Immature natural killer cell (primary cell): Measurements from ENCODE around the gene JMJD8. TPM values are rescaled to one million over a fixed set of nuclear protein-coding genes. Genes with fewer than 3 reads are reported as not detected.

Experiments
- DNase-seq, 3 donors: peaks; one replicate each; pipeline ENCODE4 v3.0.0; 2022; ENCODE audit warnings: mixed read lengths in 1 of 3
- H3K27ac Mint-ChIP-seq, 6 donors: one replicate each; pipeline ENCODE4 v1.8.0; 2020; ENCODE audit warnings: mixed read lengths in 6 of 6, mild to moderate bottlenecking in 5 of 6, inconsistent platforms in 4 of 6, moderate library complexity in 3 of 6
- H3K27me3 Mint-ChIP-seq, 3 donors: one replicate each; pipeline ENCODE4 v1.8.0; 2020 to 2021; ENCODE audit warnings: low read depth in 3 of 3, mild to moderate bottlenecking in 3 of 3, mixed read lengths in 3 of 3, moderate library complexity in 3 of 3, inconsistent platforms in 1 of 3
- H3K36me3 Mint-ChIP-seq, 3 donors: one replicate each; pipeline ENCODE4 v1.8.0; 2020; ENCODE audit warnings: mixed read lengths in 3 of 3, inconsistent platforms in 2 of 3, mild to moderate bottlenecking in 2 of 3
- H3K4me1 Mint-ChIP-seq, 2 donors: one replicate each; pipeline ENCODE4 v1.8.0; 2020; ENCODE audit warnings: inconsistent platforms in 2 of 2, mild to moderate bottlenecking in 2 of 2, mixed read lengths in 2 of 2, moderate library complexity in 1 of 2
- H3K4me3 Mint-ChIP-seq, 5 donors: one replicate each; pipeline ENCODE4 v1.8.0; 2020; ENCODE audit warnings: mild to moderate bottlenecking in 5 of 5, mixed read lengths in 5 of 5, inconsistent platforms in 3 of 5, moderate library complexity in 3 of 5
- H3K9me3 Mint-ChIP-seq, 6 donors: one replicate each; pipeline ENCODE4 v1.8.0; 2020; ENCODE audit warnings: mild to moderate bottlenecking in 6 of 6, mixed read lengths in 6 of 6, inconsistent platforms in 4 of 6, moderate library complexity in 3 of 6
- polyA plus RNA-seq, 3 donors: library from polyadenylated mRNA; unstranded; fragments of 300-500 nt; fragmentation: Illumina TruSeq; gene quantifications; one replicate each; pipeline ENCODE4 v1.2.3, GENCODE V29; 2021

Gene JMJD8
- polyA plus RNA-seq, 3 donors from 2014 or later, result 38.3 to 63.5 (median 47.4) TPM

DNA sequence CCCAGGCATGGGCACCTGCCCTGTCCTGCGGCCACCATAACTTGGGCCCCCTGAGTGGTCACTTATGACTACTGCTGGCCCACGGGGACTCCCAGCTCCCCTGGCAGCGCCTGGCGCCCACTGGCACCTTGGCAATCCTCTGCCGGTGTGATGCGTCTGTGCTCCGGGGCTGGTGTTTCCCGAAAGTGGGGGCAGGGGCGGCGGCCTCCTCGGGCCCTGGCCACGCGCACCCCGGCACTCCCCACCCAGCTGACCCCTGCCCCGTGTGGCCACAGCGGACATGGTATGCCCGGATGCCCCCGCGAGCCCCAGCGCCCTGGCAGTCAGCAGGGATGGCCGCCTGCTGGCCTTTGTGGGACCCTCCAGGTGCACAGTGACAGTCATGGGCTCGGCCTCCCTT, 26.6 kb downstream of the JMJD8 start:
- Mint-ChIP-seq H3K4me1 (peaks cover 0 to 7% of the 10 kb centered on the region in 2 donors), H3K9me3 (no peaks in the 10 kb centered on the region), H3K27me3 (no peaks in the 10 kb centered on the region), H3K27ac (no peak overlapping the region), H3K4me3 (no peak overlapping the region), H3K36me3 (no peaks in the 10 kb centered on the region)
- DNase-seq, result no peak

DNA sequence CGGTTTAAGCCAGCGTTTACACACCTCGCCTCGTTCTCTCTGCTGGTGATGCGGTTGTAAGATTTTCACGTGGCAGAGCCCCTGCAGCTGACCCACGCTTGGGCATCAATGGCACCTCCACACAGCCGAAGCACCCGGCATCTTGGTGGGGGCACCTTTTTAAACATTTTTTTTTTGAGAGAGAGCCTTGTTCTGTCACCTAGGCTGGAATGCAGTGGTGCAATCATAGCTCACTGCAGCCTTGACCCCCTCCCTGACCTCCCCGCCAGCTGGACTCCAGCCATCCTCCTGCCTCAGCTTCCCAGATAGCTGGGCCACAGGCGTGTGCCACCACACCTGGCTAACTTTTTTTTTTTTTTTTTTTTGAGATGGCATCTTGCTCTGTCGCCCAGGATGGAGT, 30.1 kb downstream of the JMJD8 start:
- H3K36me3 Mint-ChIP-seq, result no peaks in the 10 kb centered on the region
- DNase-seq, result no peak
- no peaks in the 10 kb centered on the region for H3K4me1 Mint-ChIP-seq
- H3K27me3 Mint-ChIP-seq, result peaks cover 0 to 3% (median 0%) of the 10 kb centered on the region in 3 donors
- no peak overlapping the region for H3K4me3 Mint-ChIP-seq
- H3K9me3 Mint-ChIP-seq, result no peaks in the 10 kb centered on the region
- H3K27ac Mint-ChIP-seq, result no peak overlapping the region

DNA sequence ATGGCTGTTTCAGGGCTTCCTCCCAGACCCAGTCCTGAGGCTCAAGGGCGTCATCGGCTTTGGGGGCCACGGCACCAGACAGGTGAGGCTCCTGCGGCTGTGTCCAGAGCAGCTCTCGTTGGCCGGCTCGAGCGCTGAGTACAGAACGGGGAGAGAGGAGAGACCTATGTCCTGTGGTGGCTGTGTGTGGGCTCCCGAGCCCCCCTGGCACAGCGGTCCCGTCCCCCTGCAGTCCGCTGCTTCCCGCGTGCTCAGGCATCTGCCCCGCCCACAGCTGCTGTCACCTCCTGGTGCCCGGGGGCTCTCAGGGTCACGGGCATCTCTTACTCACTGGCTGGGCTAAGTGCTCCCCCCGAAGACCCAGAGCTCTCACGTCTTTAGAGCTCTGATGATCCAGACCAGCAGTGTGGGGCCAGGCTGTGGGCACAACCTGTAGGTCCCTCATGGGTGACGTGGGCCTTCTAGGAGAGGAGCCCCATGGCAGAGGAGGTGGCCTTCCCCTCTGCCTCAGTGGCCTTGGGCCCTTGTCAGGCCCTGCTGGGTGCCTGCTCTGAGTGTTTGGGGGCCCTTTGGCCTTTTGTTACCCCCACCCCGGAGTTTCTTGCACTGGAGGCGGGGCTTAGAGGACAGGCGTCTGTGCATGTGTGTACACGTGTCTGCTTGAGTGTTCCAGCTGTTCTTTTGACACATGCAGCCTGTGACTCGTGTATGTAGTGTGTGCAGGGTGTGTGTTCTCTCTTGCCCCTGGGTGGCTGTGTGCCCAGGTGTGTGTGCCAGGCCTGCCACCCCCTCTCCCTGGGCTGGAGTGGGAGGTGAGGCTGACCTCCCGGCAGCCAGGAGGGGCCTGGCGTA, 31.5 kb downstream of the JMJD8 start:
- DNase-seq, result no peak
- peaks cover 0 to 3% (median 2%) of the 10 kb centered on the region in 3 donors for H3K27me3 Mint-ChIP-seq
- H3K27ac Mint-ChIP-seq, result no peak overlapping the region
- H3K9me3 Mint-ChIP-seq, result no peaks in the 10 kb centered on the region
- no peaks in the 10 kb centered on the region for H3K36me3 Mint-ChIP-seq
- H3K4me3 Mint-ChIP-seq, result peak overlapping the region in 1 of 5 donors; percentile 19
- H3K4me1 Mint-ChIP-seq, result peaks cover 0 to 6% of the 10 kb centered on the region in 2 donors

DNA sequence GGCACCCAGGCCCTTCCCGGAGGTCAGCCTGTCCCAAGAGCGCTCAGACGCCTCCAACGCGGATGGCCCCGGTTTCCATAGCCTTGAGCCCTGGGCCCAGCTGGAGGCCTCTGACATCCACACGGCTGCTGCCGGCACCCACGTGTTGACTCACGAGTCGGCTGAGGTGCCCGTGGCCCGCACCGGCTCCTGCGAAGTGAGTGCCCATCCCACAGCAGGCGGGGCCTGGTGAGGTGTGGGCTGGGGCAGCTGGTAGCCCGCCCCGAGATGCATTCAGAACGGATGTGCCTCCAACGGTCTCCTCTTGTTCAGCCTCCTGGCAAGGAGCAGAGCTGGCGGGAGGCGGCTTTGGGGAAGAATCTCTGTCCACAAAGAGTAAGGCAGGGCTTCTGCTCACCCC, 32.3 kb downstream of the JMJD8 start:
- no peaks in the 10 kb centered on the region for H3K36me3 Mint-ChIP-seq
- H3K4me1 Mint-ChIP-seq, result peaks cover 0 to 6% of the 10 kb centered on the region in 2 donors
- peaks cover 0 to 3% (median 2%) of the 10 kb centered on the region in 3 donors for H3K27me3 Mint-ChIP-seq
- H3K27ac Mint-ChIP-seq, result no peak overlapping the region
- DNase-seq, result no peak
- H3K9me3 Mint-ChIP-seq, result no peaks in the 10 kb centered on the region
- H3K4me3 Mint-ChIP-seq, result no peak overlapping the region

DNA sequence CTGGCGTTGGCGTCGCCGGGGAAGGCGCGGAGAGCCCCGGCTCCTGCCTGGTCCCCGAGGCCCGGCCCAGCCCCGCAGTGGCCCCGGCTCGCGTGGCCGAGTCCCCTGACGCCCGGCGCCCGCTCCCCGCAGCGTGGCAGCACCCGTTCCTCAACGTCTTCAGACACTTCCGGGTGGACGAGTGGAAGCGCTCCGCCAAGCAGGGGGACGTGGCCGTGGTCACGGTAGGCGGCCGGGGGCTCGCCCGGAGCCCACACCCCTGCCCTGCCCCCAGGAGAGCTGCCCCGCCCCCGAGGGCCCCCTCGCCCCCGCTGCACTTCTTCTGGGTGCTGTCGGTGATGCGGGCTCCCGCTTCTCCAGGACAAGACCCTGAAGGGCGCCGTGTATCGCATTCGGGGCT, 34.5 kb downstream of the JMJD8 start:
- H3K9me3 Mint-ChIP-seq, result no peaks in the 10 kb centered on the region
- no peaks in the 10 kb centered on the region for H3K36me3 Mint-ChIP-seq
- peaks cover 0 to 7% of the 10 kb centered on the region in 2 donors for H3K4me1 Mint-ChIP-seq
- H3K27ac Mint-ChIP-seq, result peak overlapping the region in 1 of 6 donors; percentile 39
- peaks cover 0 to 3% (median 2%) of the 10 kb centered on the region in 3 donors for H3K27me3 Mint-ChIP-seq
- H3K4me3 Mint-ChIP-seq, result peak overlapping the region; percentile 54 to 70 (median 64)
- DNase-seq, result no peak

DNA sequence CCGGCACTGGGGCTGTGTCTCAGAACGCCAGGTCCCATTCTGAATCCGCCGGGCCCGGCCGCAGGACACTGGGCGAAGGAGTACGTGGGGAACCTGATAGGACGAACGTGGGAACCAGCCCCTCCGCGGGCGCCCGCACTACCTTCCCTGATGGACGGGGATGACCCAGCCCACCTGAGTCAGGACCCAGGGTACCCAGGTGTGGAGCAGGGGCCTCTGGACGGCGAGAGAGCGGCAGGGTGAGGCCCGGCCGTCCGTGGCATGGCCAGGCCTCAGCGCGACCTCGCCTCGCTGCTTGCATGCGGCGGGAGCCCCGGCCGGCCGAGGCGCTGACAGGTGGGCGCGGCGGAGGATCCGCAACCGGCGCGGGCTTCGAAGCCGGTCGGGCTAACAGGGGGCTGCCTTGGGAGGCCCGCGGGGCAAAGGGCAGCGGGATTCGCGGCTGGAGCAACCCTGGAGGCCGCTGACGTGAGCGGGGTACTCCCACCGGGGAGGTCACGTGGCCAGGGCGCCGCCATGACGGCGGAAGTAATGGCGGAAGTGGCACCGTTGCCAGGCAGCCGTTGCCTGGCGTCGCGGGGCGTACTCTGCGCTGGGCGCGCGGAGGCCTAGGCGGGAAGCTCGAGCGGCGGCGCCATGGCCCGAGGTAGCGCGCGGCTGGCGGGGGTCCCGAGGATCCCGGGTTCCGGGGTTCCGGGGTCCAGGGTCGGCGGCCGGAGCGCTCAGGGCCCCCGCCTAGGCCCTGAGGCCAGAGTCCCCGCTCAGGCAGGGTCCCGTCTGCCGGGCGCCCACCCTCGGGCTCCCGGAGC, 35.1 kb downstream of the JMJD8 start, which contains the start of gene WDR90:
TSS of gene WDR90 (plus strand) at position 585 of the 809 bp plus-strand sequence. CDS start at position 637, 52 bp downstream.
- Mint-ChIP-seq H3K27me3 (peaks cover 0 to 3% (median 2%) of the 10 kb centered on the region in 3 donors), H3K9me3 (no peaks in the 10 kb centered on the region), H3K4me3 (peak within 1 kb of the TSS; percentile 62 to 77 (median 71))

DNA sequence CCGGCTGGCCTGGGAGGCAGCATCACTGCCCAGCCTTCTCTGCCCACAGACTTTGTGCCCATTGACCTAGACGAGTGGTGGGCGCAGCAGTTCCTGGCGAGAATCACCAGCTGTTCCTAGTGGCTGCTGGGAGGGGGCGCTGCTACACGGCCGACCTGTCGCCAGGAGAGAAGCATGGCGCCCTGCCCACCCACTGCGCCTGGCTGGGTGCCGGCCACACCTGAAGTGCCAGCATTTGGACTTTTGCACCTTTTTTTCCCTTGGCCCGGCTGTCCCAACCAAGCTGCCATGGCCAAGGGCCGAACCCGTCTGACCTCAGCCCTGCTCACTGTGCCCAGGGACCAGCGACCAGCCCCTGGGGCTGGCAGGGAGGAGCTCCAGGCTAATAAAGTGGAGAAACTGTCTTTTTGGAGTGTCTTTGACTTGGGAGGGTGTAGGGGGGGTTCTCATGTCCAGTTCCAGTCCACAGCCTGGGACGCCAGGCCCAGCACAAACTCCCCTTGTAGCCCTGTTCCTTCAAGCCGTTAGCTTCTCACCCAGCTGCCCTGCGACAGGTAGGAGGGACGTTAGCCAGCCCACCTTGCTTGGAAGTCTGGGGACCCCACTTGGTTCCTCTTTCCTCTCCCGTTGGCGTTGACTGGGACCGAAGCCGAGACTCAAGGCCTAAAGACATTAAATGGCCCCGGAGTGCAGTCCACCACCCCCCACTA, 35.9 kb downstream of the JMJD8 start:
- Mint-ChIP-seq H3K36me3 (no peaks in the 10 kb centered on the region), H3K9me3 (no peaks in the 10 kb centered on the region), H3K4me3 (peak overlapping the region; percentile 38 to 71 (median 69)), H3K27ac (peak overlapping the region in 4 of 6 donors; percentile 45 to 86 (median 66)), H3K4me1 (peaks cover 0 to 10% of the 10 kb centered on the region in 2 donors), H3K27me3 (peaks cover 0 to 3% (median 2%) of the 10 kb centered on the region in 3 donors)
- DNase-seq, result no peak

More for the DNA sequence above, 35.1 kb downstream of the JMJD8 start, which contains the start of gene WDR90:
- no peaks in the 10 kb centered on the region for H3K36me3 Mint-ChIP-seq
- H3K4me1 Mint-ChIP-seq, result peaks cover 0 to 9% of the 10 kb centered on the region in 2 donors
- H3K27ac Mint-ChIP-seq, result peak within 1 kb of the TSS in 4 of 6 donors; percentile 57 to 86 (median 66)
- DNase-seq, result peak; percentile 88 to 91 (median 89)

DNA sequence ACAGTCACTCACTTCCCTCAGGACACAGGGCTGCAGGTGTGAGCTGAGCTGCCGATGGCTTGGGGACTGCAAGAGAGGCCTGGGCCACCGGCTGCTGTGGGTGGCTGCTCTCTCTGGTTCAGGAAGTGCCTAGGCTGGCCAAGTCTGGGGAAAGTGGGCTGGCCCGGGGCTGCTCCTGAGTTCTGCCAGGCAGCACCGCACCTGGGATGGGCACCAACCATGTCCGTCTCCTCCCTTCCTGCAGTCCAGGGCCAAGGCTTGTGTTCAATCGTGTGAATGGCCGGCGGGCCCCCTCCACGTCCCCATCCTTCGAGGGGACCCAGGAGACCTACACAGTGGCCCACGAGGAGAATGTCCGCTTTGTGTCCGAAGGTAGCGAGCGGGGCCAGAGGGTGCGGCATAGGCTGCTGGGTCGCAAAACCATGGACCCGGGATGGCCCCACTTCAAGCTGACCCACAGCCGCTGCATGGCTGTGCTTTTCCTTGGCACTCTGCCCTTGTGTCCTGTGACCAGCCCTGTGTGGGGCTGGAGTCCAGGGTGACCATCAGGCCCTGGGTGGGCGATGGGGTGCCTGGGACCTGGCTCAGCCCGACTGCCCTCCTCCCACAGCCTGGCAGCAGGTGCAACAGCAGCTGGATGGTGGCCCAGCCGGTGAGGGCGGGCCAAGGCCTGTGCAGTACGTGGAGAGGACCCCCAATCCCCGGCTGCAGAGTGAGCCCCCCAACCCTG, 36.8 kb downstream of the JMJD8 start:
- H3K27ac Mint-ChIP-seq, result no peak overlapping the region
- H3K4me3 Mint-ChIP-seq, result peak overlapping the region in 2 of 5 donors; percentile 24 to 26

DNA sequence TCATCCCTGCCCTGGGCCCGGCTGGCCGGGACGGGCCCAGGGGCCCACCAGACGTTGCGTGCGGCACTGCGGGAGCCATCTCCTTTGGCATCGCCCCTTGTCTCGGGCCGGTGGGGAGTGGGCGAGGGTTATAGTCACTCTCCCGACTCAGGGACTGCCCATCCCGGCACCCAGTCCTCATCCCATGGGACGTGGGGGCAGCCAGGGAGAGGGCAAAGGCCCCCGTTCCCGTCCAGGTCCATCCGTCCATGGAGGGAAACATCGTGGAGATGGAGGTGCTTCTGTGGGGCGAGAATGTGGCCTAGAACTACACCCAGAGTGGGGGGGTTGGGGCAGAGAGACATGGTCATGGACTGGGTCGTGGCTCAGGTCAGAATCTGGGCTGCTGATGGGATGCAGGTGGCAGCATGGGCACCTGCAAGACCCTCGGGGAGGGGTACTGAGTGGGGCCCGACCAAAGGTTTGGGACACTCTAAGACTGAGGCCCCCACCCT, 37.4 kb downstream of the JMJD8 start:
- H3K4me1 Mint-ChIP-seq, result peaks cover 0 to 13% of the 10 kb centered on the region in 2 donors
- no peaks in the 10 kb centered on the region for H3K36me3 Mint-ChIP-seq
- no peak overlapping the region for H3K27ac Mint-ChIP-seq
- no peak overlapping the region for H3K4me3 Mint-ChIP-seq
- H3K9me3 Mint-ChIP-seq, result no peaks in the 10 kb centered on the region
- H3K27me3 Mint-ChIP-seq, result peaks cover 0 to 3% (median 2%) of the 10 kb centered on the region in 3 donors
- DNase-seq, result no peak

More for the DNA sequence above, 36.8 kb downstream of the JMJD8 start:
- no peaks in the 10 kb centered on the region for H3K9me3 Mint-ChIP-seq
- no peaks in the 10 kb centered on the region for H3K36me3 Mint-ChIP-seq
- DNase-seq, result no peak
- peaks cover 0 to 13% of the 10 kb centered on the region in 2 donors for H3K4me1 Mint-ChIP-seq
- H3K27me3 Mint-ChIP-seq, result peaks cover 0 to 3% (median 2%) of the 10 kb centered on the region in 3 donors

DNA sequence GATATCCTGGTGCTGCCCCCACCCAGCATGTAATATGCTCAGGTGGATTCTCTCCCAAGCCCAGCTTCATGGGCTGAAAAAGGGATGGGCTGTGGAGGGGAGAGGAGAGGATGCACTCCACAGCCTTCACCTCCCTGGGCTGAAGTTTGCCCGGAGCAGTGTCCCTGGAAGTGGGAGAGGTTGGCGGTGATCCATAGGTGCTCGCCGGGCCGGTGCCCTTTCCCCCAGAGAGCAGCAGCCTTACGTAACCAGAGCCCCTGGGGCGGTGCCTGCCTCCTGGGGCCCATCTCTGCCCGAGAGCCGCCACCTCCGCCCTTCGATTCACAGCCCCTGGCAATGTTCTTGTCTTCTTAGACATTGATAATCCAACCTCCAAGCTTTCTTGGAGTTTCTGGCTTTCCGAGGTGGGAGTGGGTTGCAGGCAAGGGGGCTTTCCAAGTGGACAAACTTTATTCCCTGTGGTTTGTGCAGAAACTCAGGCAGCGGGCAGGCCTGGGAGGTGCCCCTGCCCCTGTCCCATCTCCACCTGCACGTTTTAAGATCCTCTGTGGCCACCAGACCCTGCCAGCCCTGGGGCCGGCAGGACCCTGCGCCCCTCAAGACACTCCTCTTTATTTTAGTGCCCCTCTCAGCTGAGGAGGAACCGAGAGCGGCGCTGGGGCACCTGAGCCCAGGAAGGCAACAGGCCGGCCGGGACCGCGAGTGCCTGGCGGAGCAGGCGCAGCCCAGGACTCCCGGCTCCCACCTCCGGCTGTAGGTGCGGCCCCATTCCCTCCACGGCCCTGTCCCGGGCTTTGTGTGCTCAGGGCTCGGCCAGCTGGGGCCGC, 38.1 kb downstream of the JMJD8 start:
- Mint-ChIP-seq H3K27ac (no peak overlapping the region), H3K27me3 (peaks cover 0 to 3% (median 2%) of the 10 kb centered on the region in 3 donors), H3K4me3 (no peak overlapping the region)

DNA sequence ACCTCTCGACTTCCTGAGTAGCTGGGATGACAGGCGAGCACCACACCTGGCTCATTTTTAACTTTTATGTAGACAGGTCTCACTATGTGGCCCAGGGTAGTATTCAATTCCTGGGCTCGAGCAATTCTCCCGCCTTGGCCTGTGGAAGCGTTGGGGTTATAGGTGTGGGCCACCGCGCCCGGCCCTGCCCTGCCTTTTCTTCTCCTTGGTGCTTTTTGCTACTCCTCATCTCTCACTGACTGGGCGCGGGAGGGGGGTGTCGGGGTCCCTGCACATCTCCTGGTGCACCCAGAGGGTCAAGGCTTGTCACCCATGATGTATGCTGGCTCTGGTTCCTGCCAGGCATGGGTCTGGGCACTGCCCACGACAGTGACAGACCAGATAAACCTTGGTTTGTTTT, 39.6 kb downstream of the JMJD8 start:
- Mint-ChIP-seq H3K36me3 (no peaks in the 10 kb centered on the region), H3K27ac (no peak overlapping the region), H3K4me1 (peaks cover 0 to 16% of the 10 kb centered on the region in 2 donors), H3K9me3 (no peaks in the 10 kb centered on the region), H3K4me3 (peak overlapping the region in 3 of 5 donors; percentile 15 to 38 (median 18)), H3K27me3 (peaks cover 0 to 2% (median 2%) of the 10 kb centered on the region in 3 donors)
- DNase-seq, result no peak

More for the DNA sequence above, 38.1 kb downstream of the JMJD8 start:
- Mint-ChIP-seq H3K4me1 (peaks cover 0 to 13% of the 10 kb centered on the region in 2 donors), H3K9me3 (no peaks in the 10 kb centered on the region), H3K36me3 (no peaks in the 10 kb centered on the region)
- no peak for DNase-seq

DNA sequence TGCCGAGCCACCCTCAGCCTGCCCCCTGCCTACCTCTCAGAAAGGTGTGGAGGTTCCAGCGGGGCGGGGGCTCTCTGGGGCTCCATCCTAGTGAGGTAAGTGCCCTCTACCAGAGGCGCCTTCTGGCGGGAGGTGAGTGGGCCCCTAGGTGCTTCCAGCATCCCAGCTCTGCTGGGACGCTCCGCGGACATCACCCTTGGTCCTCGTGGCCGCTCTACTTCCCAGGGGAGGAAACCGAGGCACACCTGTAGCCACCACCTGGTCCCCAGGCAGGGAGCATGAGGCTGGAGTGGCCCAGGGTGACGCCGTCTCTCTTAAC, 41.1 kb downstream of the JMJD8 start:
- peak overlapping the region; percentile 45 to 74 (median 58) for H3K4me3 Mint-ChIP-seq
- H3K4me1 Mint-ChIP-seq, result peaks cover 0 to 11% of the 10 kb centered on the region in 2 donors
- H3K36me3 Mint-ChIP-seq, result no peaks in the 10 kb centered on the region
- H3K27ac Mint-ChIP-seq, result no peak overlapping the region
- peaks cover 0 to 2% (median 0%) of the 10 kb centered on the region in 3 donors for H3K27me3 Mint-ChIP-seq
- H3K9me3 Mint-ChIP-seq, result no peaks in the 10 kb centered on the region
- DNase-seq, result no peak
